ENCODE data around the gene SPOPL. TPM values are rescaled to one million over a fixed set of nuclear protein-coding genes. Genes with fewer than 3 reads are reported as not detected.
A peak's percentile ranks its signal among the peaks of the same experiment; 100 is the strongest.

Gene SPOPL
- total RNA-seq, 4 donors from 2014 or later: 30.5 to 49.0 (median 43.6) TPM

DNA sequence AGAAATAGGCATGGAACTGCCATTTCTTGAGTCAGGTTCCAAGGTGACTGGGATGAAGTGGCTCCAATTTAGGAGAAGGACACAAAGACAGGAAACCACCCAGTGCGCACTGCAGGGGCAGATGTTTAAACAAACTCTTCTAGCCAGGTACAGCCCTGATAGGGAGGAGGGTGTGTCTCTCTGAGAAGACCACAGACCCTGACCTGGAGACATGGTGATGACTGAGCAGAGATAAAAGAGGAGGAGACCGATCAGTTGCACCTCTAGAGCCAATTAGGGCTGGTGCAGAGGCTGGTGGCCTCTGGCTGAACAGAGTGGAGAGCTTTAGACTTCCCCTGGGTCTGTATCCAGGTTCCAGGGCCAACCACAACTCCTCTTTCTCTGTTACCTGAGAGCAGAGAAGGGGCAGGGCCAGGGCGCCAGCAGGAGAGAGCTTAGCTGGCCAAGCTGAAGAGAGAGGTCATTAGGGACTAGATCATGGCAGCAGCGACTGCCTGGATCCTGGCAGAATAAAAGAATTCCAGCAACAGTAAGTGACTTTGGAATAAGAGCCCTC is 5.4 kb upstream of the SPOPL start:
- peaks cover 5 to 13% (median 12%) of the 10 kb centered on the region in 4 donors for H3K4me1 ChIP-seq
- intact Hi-C loops (cut with DNase I): no loop called here
- H3K9me3 ChIP-seq: no peaks in the 10 kb centered on the region
- H3K27me3 ChIP-seq: no peaks in the 10 kb centered on the region
- no peak for DNase-seq (ENCODE audit: extremely low spot score)
- H3K36me3 ChIP-seq: peaks cover 0 to 8% (median 0%) of the 10 kb centered on the region in 4 donors
- TF ChIP-seq, protein P1, sequence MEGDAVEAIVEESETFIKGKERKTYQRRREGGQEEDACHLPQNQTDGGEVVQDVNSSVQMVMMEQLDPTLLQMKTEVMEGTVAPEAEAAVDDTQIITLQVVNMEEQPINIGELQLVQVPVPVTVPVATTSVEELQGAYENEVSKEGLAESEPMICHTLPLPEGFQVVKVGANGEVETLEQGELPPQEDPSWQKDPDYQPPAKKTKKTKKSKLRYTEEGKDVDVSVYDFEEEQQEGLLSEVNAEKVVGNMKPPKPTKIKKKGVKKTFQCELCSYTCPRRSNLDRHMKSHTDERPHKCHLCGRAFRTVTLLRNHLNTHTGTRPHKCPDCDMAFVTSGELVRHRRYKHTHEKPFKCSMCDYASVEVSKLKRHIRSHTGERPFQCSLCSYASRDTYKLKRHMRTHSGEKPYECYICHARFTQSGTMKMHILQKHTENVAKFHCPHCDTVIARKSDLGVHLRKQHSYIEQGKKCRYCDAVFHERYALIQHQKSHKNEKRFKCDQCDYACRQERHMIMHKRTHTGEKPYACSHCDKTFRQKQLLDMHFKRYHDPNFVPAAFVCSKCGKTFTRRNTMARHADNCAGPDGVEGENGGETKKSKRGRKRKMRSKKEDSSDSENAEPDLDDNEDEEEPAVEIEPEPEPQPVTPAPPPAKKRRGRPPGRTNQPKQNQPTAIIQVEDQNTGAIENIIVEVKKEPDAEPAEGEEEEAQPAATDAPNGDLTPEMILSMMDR (IDR thresholded peaks at IDR 0.05): no peak
- no peak for TF ChIP-seq EP300 (IDR thresholded peaks at IDR 0.05)
- no peak overlapping the region for H3K4me3 ChIP-seq
- 100% methylated on average over 3 of the region's 4 CpGs for WGBS
- H3K27ac ChIP-seq (replicated peaks in 1 of 4): no peak overlapping the region

DNA sequence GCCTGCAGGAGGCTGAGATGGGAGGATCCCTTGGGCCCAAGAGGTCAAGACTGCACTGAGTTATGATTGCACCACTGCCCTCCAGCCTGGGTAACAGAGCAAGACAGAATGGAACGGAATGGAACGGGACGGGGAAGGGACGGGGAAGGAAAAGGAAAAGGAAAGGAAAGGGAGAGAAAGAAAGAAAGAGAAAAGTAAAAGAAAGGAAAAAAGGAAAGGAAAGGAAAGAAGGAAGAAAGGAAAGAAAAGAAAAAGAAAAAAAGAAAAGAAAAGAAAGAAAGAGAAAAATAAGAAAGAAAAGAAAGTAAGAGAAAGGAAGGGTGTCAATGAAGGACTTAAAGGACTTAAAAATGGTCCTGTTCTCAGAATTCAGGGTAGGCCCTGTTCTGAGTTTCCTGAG is 4.3 kb upstream of the SPOPL start:
- 98% methylated on average over 4 of the region's 4 CpGs for WGBS
- H3K4me3 ChIP-seq: no peak overlapping the region
- TF ChIP-seq POLR2A (IDR thresholded peaks at IDR 0.05; ENCODE audit: low read depth): no peak
- TF ChIP-seq, protein P1 (IDR thresholded peaks at IDR 0.05): no peak
- TF ChIP-seq POLR2AphosphoS5 (IDR thresholded peaks at IDR 0.05): no peak
- TF ChIP-seq EP300 (IDR thresholded peaks at IDR 0.05): no peak
- intact Hi-C loops (cut with DNase I): no loop called here
- H3K27me3 ChIP-seq: no peaks in the 10 kb centered on the region
- H3K27ac ChIP-seq (replicated peaks in 1 of 4): no peak overlapping the region
- peaks cover 5 to 13% (median 12%) of the 10 kb centered on the region in 4 donors for H3K4me1 ChIP-seq
- DNase-seq (ENCODE audit: extremely low spot score): no peak
- peaks cover 0 to 8% (median 0%) of the 10 kb centered on the region in 4 donors for H3K36me3 ChIP-seq
- H3K9me3 ChIP-seq: no peaks in the 10 kb centered on the region

DNA sequence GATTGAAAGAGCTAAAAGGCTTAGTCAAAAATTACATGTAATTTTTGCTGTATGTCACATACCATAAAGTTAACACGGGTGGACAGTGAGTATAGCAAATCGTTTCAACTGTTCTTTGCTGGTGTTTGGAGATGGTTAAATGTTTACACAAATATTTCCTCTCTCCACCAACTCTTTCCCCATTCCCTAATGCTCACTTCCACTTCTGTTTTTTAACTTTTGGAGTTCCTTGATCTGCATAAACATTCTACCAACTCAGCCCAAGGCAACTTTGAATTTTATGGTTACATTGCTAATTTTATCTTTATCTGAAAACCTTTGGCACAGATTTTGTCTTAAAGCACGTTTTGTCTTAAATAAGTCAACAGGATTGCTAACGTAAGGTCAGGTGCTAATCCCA is 1.9 kb upstream of the SPOPL start:
- H3K27ac ChIP-seq (replicated peaks in 1 of 4): no peak overlapping the region
- peaks cover 23 to 34% (median 31%) of the 10 kb centered on the region in 4 donors for H3K4me1 ChIP-seq
- peaks cover 0 to 8% (median 0%) of the 10 kb centered on the region in 4 donors for H3K36me3 ChIP-seq
- intact Hi-C loops (cut with DNase I): no loop called here
- TF ChIP-seq POLR2A (IDR thresholded peaks at IDR 0.05; ENCODE audit: low read depth): no peak
- no peak for TF ChIP-seq EP300 (IDR thresholded peaks at IDR 0.05)
- TF ChIP-seq, protein P1 (IDR thresholded peaks at IDR 0.05): no peak
- no peak for TF ChIP-seq POLR2AphosphoS5 (IDR thresholded peaks at IDR 0.05)
- no peaks in the 10 kb centered on the region for H3K27me3 ChIP-seq
- no peaks in the 10 kb centered on the region for H3K9me3 ChIP-seq
- no peak for DNase-seq (ENCODE audit: extremely low spot score)
- no peak overlapping the region for H3K4me3 ChIP-seq
- 72% methylated on average over 4 of the region's 4 CpGs for WGBS

DNA sequence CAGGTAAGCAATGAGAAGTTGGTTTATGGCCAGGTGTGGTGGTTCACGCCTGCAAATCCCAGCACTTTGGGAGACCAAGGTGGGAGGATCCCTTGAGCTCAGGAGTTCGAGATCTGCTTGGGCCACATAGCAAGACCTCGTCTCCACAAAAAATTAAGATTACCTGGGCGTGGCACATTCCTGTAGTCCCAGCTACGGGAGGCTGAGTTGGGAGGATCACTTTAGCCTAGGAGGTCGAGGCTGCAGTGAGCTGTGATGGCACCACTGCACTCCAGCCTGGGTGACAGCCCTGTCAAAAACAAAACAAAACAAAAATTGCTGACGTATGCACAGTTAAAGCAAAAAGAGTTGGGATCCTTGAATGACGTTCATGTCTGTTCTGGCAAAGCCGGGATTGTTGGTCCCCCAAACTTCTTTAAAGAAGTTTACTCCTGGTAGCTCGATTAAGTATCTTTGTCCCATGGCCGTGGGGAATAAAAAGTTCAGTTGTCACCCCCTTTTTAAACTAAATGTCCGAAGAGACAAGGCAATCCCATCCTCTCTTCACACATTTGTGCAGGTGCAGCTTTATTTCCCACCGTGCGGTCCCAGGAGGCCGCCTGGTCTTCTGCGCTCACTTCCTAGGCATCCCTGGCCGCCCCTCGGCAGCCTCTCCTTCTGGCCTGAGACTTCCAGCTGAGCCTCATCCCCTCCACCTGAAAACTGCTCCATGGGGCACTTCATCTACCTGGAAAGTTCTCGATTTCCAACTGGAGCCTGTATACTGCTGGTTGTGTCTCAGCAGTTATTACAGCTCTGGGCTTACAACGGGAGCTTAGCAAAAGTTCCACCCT is 762 bp upstream of the SPOPL start:
- 38% methylated on average over 20 of the region's 20 CpGs for WGBS
- DNase-seq (ENCODE audit: extremely low spot score): no peak

More for the DNA sequence above, 762 bp upstream of the SPOPL start:
- TF ChIP-seq, protein P1 (IDR thresholded peaks at IDR 0.05): no peak
- TF ChIP-seq POLR2A (IDR thresholded peaks at IDR 0.05; ENCODE audit: low read depth): no peak
- no peak for TF ChIP-seq EP300 (IDR thresholded peaks at IDR 0.05)
- TF ChIP-seq POLR2AphosphoS5 (IDR thresholded peaks at IDR 0.05): no peak
- H3K36me3 ChIP-seq: peaks cover 0 to 5% (median 0%) of the 10 kb centered on the region in 4 donors
- H3K27me3 ChIP-seq: no peaks in the 10 kb centered on the region
- H3K4me1 ChIP-seq: peaks cover 31 to 45% (median 43%) of the 10 kb centered on the region in 4 donors
- H3K27ac ChIP-seq (replicated peaks in 1 of 4): peak overlapping the region; percentile 90 to 94 (median 92)
- peak overlapping the region; percentile 83 to 98 (median 90) for H3K4me3 ChIP-seq
- no peaks in the 10 kb centered on the region for H3K9me3 ChIP-seq
- intact Hi-C loops (cut with DNase I): no loop called here
